Panc1 (cell line): Measurements from ENCODE around the gene TMEM51.

Experiments
- CTCF ChIP-seq: fragments of 450-650 bp; IDR thresholded peaks from 2 replicates; pipeline ENCODE4 v1.5.1; 2017; ENCODE audit warnings: mild to moderate bottlenecking
- POLR2AphosphoS5 ChIP-seq: IDR thresholded peaks from 2 replicates; pipeline ENCODE4 v1.6.1; 2012; ENCODE audit warnings: mild to moderate bottlenecking, low read depth, low read length, moderate library complexity
- REST ChIP-seq, 2 experiments: IDR thresholded peaks; 2 replicates each; pipeline ENCODE4 v1.6.1; 2011 to 2012; ENCODE audit warnings: low read depth in 2 of 2, control low read depth in 1 of 2, low read length in 1 of 2, mild to moderate bottlenecking in 1 of 2, moderate library complexity in 1 of 2; ENCODE audit not compliant: insufficient read depth in 1 of 2
- SIN3A ChIP-seq: IDR thresholded peaks from 2 replicates; pipeline ENCODE4 v1.6.1; 2012; ENCODE audit warnings: low read depth, mild to moderate bottlenecking, low read length, moderate library complexity, borderline replicate concordance; ENCODE audit not compliant: insufficient read depth

- TF ChIP-seq POLR2AphosphoS5 (no peak), CTCF (no peak), REST (IDR thresholded peaks at IDR 0.05; ENCODE audit: insufficient read depth in 1 of 2, low read depth in 2 of 2, low read length in 1 of 2) (no peak), SIN3A (no peak)
These were observed 19.1 kb downstream of the TMEM51 start for GRCh38 chr1:15172405-15173259.
